NCI-H2107 treated with DMSO at 0.1 percent for 48 hours (cell line): ENCODE results near the gene RASL10A.

Experiments
- DNase-seq: peaks from one replicate; lab custom pipeline; 2025; ENCODE audit not compliant: unreplicated experiment; lab: John Stamatoyannopoulos, UW

The RASL10A gene

GRCh38 chr22:29323641-29324040, 8.1 kb upstream of the RASL10A start:
- DNase-seq = no peak

GRCh38 chr22:29320546-29320945, 5.0 kb upstream of the RASL10A start:
- no peak for DNase-seq

- no peak for DNase-seq
These were observed 3.6 kb upstream of the RASL10A start for GRCh38 chr22:29319072-29319471.

- no peak for DNase-seq
These were observed 2.4 kb upstream of the RASL10A start for GRCh38 chr22:29317827-29318454.

GRCh38 chr22:29316141-29316828, 788 bp upstream of the RASL10A start:
- no peak for DNase-seq

GRCh38 chr22:29314537-29315285, 786 bp downstream of the RASL10A start:
- no peak for DNase-seq

GRCh38 chr22:29313576-29314466, 1.7 kb downstream of the RASL10A start:
- DNase-seq = no peak

GRCh38 chr22:29313126-29313575, 2.3 kb downstream of the RASL10A start:
- no peak for DNase-seq

GRCh38 chr22:29312218-29313125, 3.0 kb downstream of the RASL10A start:
- DNase-seq = no peak

- DNase-seq = no peak
These were observed 3.9 kb downstream of the RASL10A start for GRCh38 chr22:29311464-29312217.

GRCh38 chr22:29310863-29311339, 4.6 kb downstream of the RASL10A start:
- no peak for DNase-seq

GRCh38 chr22:29310065-29310862, 5.2 kb downstream of the RASL10A start:
- no peak for DNase-seq

- DNase-seq = no peak
These were observed 6.0 kb downstream of the RASL10A start for GRCh38 chr22:29309332-29310064.

- DNase-seq = no peak
These were observed 6.7 kb downstream of the RASL10A start for GRCh38 chr22:29308791-29309262.

- no peak for DNase-seq
These were observed 7.2 kb downstream of the RASL10A start for GRCh38 chr22:29308148-29308790.

- DNase-seq = no peak
These were observed 7.8 kb downstream of the RASL10A start for GRCh38 chr22:29307596-29308147.
